Hepatocyte (in vitro differentiated cells): ENCODE measurements around the gene INF2. TPM values are rescaled to one million over a fixed set of nuclear protein-coding genes. Genes with fewer than 3 reads are reported as not detected.

Experiments
- DNase-seq: peaks from one replicate; pipeline ENCODE4 v3.0.0-alpha.2; 2016; ENCODE audit warnings: low spot score
- H2AFZ ChIP-seq: fragments of 200-600 bp; sonication (generic); 2 replicates; pipeline ENCODE4 v1.6.0; 2016; ENCODE audit warnings: antibody characterized with exemption, mild to moderate bottlenecking
- H3K27ac ChIP-seq: fragments of 200-600 bp; sonication (generic); 2 replicates; pipeline ENCODE4 v1.5.1; 2016; ENCODE audit warnings: mild to moderate bottlenecking
- H3K27me3 ChIP-seq: fragments of 200-600 bp; sonication (generic); 2 replicates; pipeline ENCODE4 v1.6.1; 2016
- H3K36me3 ChIP-seq: fragments of 200-600 bp; sonication (generic); replicated peaks from 2 replicates; pipeline ENCODE4 v1.5.1; 2016; ENCODE audit warnings: low read depth; ENCODE audit not compliant: insufficient read depth
- H3K4me1 ChIP-seq: fragments of 200-600 bp; sonication (generic); 2 replicates; pipeline ENCODE4 v1.5.1; 2016; ENCODE audit warnings: mild to moderate bottlenecking, moderate library complexity; ENCODE audit not compliant: insufficient read depth
- H3K4me2 ChIP-seq: fragments of 200-600 bp; sonication (generic); 2 replicates; pipeline ENCODE4 v1.6.0; 2016
- H3K4me3 ChIP-seq: fragments of 200-600 bp; sonication (generic); 2 replicates; pipeline ENCODE4 v1.5.1; 2016; ENCODE audit warnings: mild to moderate bottlenecking
- H3K79me2 ChIP-seq: fragments of 200-600 bp; sonication (generic); 2 replicates; pipeline ENCODE4 v1.6.0; 2017; ENCODE audit warnings: mild to moderate bottlenecking
- H3K9me2 ChIP-seq: fragments of 200-600 bp; sonication (generic); replicated peaks from 2 replicates; pipeline ENCODE4 v1.6.0; 2017; ENCODE audit warnings: mild to moderate bottlenecking; ENCODE audit not compliant: insufficient read depth
- H3K9me3 ChIP-seq: fragments of 200-600 bp; sonication (generic); 2 replicates; pipeline ENCODE4 v1.5.1; 2016; ENCODE audit warnings: low read depth, mild to moderate bottlenecking
- H4K20me1 ChIP-seq: fragments of 200-600 bp; sonication (generic); 2 replicates; pipeline ENCODE4 v1.6.0; 2016; ENCODE audit warnings: mild to moderate bottlenecking; ENCODE audit not compliant: insufficient read depth, poor library complexity, severe bottlenecking
- CTCF ChIP-seq: fragments of 200-600 bp; sonication (generic); IDR thresholded peaks from 2 replicates; pipeline ENCODE4 v1.5.1; 2016; ENCODE audit warnings: antibody characterized with exemption, mild to moderate bottlenecking; ENCODE audit not compliant: poor library complexity
- EZH2 ChIP-seq: fragments of 200-600 bp; sonication (generic); IDR thresholded peaks from 2 replicates; pipeline ENCODE4 v1.6.1; 2016; ENCODE audit warnings: antibody characterized with exemption, mild to moderate bottlenecking, borderline replicate concordance
- EZH2phosphoT487 ChIP-seq: fragments of 200-600 bp; sonication (generic); IDR thresholded peaks from one replicate; pipeline ENCODE4 v1.6.1; 2018; ENCODE audit warnings: antibody characterized with exemption, mild to moderate bottlenecking, low read depth, moderate library complexity; ENCODE audit not compliant: unreplicated experiment, severe bottlenecking
- WGBS: methylation state at CpG from one replicate; pipeline ENCODE4 v1.1.6; 2016; ENCODE audit warnings: low lambda C conversion rate; ENCODE audit errors: missing lambda C conversion rate; 5-methylcytosine and 5-hydroxymethylcytosine counted together
- polyA plus RNA-seq: library from polyadenylated mRNA; unstranded; fragments of >200 nt; fragmentation: Nextera tagmentation; extraction: Ambion mirVana; gene quantifications from 2 replicates; pipeline ENCODE4 v1.2.1, GENCODE V29; 2016
- total RNA-seq: library from RNA; depleted of rRNA; stranded (reverse); fragments of >200 nt; gene quantifications from 2 replicates; pipeline ENCODE4 v1.2.3, GENCODE V29; 2014

The INF2 gene
- total and polyA plus RNA-seq, 2 experiments from 2014 or later = 23.8 to 31.6 TPM

GRCh38 chr14:104689881-104690711 is 678 bp downstream of the INF2 start:
- H4K20me1 ChIP-seq = peaks cover 32% of the 10 kb centered on the region
- WGBS = 14% methylated on average over 42 of the region's 50 CpGs
- peak overlapping the region; percentile 60 for H2AFZ ChIP-seq

GRCh38 chr14:104690861-104691455 is 1.5 kb downstream of the INF2 start:
- H3K9me2 ChIP-seq = no peaks in the 10 kb centered on the region
- H3K27me3 ChIP-seq = no peaks in the 10 kb centered on the region
- H3K4me3 ChIP-seq = peak overlapping the region; percentile 92
- 81% methylated on average over 16 of the region's 16 CpGs for WGBS
- no peak for DNase-seq
- no peak overlapping the region for H2AFZ ChIP-seq
- H3K27ac ChIP-seq = no peak overlapping the region
- H3K4me2 ChIP-seq = peak overlapping the region; percentile 96
- no peak for TF ChIP-seq EZH2
- no peak for TF ChIP-seq CTCF
- TF ChIP-seq EZH2phosphoT487 = no peak
- H3K4me1 ChIP-seq = peaks cover 36% of the 10 kb centered on the region
- peaks cover 36% of the 10 kb centered on the region for H4K20me1 ChIP-seq
- H3K36me3 ChIP-seq = no peaks in the 10 kb centered on the region
- H3K79me2 ChIP-seq = peaks cover 59% of the 10 kb centered on the region
- no peaks in the 10 kb centered on the region for H3K9me3 ChIP-seq

More at GRCh38 chr14:104689881-104690711, 678 bp downstream of the INF2 start:
- peaks cover 55% of the 10 kb centered on the region for H3K79me2 ChIP-seq
- H3K4me3 ChIP-seq = peak overlapping the region; percentile 92
- TF ChIP-seq EZH2phosphoT487 (no peak), EZH2 (no peak), CTCF (no peak)
- peak overlapping the region; percentile 97 for H3K27ac ChIP-seq
- H3K9me3 ChIP-seq = no peaks in the 10 kb centered on the region
- no peaks in the 10 kb centered on the region for H3K27me3 ChIP-seq
- H3K4me2 ChIP-seq = peak overlapping the region; percentile 96
- no peaks in the 10 kb centered on the region for H3K9me2 ChIP-seq
- H3K4me1 ChIP-seq = peaks cover 36% of the 10 kb centered on the region
- no peaks in the 10 kb centered on the region for H3K36me3 ChIP-seq
- DNase-seq = no peak

GRCh38 chr14:104691546-104692260 is 2.3 kb downstream of the INF2 start:
- Histone ChIP-seq H3K9me2 (no peaks in the 10 kb centered on the region), H3K4me1 (peaks cover 35% of the 10 kb centered on the region), H3K36me3 (no peaks in the 10 kb centered on the region), H3K27me3 (no peaks in the 10 kb centered on the region), H3K79me2 (peaks cover 60% of the 10 kb centered on the region), H3K4me2 (peak overlapping the region; percentile 96), H3K4me3 (no peak overlapping the region), H2AFZ (no peak overlapping the region), H3K9me3 (no peaks in the 10 kb centered on the region), H4K20me1 (peaks cover 36% of the 10 kb centered on the region), H3K27ac (no peak overlapping the region)
- no peak for DNase-seq
- TF ChIP-seq EZH2phosphoT487 = no peak
- no peak for TF ChIP-seq EZH2
- no peak for TF ChIP-seq CTCF
- WGBS = 90% methylated on average over 19 of the region's 19 CpGs
